Measurements from ENCODE around the gene TOPBP1. TPM values are rescaled to one million over a fixed set of nuclear protein-coding genes. Genes with fewer than 3 reads are reported as not detected.

Gene TOPBP1
- total RNA-seq, 1 experiment from 2014 or later = 51.5 TPM

GRCh38 chr3:133643611-133644010, 18.1 kb downstream of the TOPBP1 start:
- Histone ChIP-seq H2BK5ac (ENCODE audit: insufficient read length, low read length) (no peak overlapping the region), H2BK20ac (ENCODE audit: low read depth, low read length, poor library complexity, severe bottlenecking) (no peak overlapping the region), H3K23ac (ENCODE audit: insufficient read length, low read depth, low read length) (no peak overlapping the region), H3K14ac (ENCODE audit: insufficient read depth, low read length) (no peak overlapping the region), H4K91ac (ENCODE audit: insufficient read length, low read depth, low read length) (no peak overlapping the region), H3K79me2 (ENCODE audit: insufficient read depth, low read length) (no peaks in the 10 kb centered on the region), H3K4ac (ENCODE audit: low read depth, low read length) (no peak overlapping the region), H2AK5ac (ENCODE audit: insufficient read length, low read length) (no peak overlapping the region), H2BK15ac (ENCODE audit: low read depth, low read length) (no peak overlapping the region), H4K5ac (ENCODE audit: insufficient read length, low read depth, low read length) (no peak overlapping the region), H3K4me2 (ENCODE audit: insufficient read depth, insufficient read length, low read length) (no peak overlapping the region), H4K20me1 (ENCODE audit: control insufficient read depth, insufficient read depth, insufficient read length) (no peaks in the 10 kb centered on the region), H3K27me3 (ENCODE audit: insufficient read depth, low read length) (no peaks in the 10 kb centered on the region), H2BK12ac (ENCODE audit: insufficient read length, low read depth, low read length) (no peak overlapping the region), H3K9me3 (ENCODE audit: control insufficient read depth, low read depth, low read length) (no peaks in the 10 kb centered on the region), H2BK120ac (ENCODE audit: low read depth, low read length, poor library complexity, severe bottlenecking) (no peak overlapping the region), H4K8ac (replicated peaks; ENCODE audit: insufficient read length, low read depth, low read length) (no peak overlapping the region), H2AFZ (ENCODE audit: low read length) (no peak overlapping the region), H3K18ac (ENCODE audit: insufficient read length, low read depth, low read length) (no peak overlapping the region), H3T11ph (ENCODE audit: low read length) (no peak overlapping the region), H3K27ac (ENCODE audit: insufficient read length, low read depth, low read length) (no peak overlapping the region), H3K23me2 (ENCODE audit: insufficient read length, low read depth, low read length, poor library complexity, severe bottlenecking) (no peaks in the 10 kb centered on the region), H3K4me1 (ENCODE audit: insufficient read depth, low read length) (no peaks in the 10 kb centered on the region), H3K9ac (ENCODE audit: extremely low read depth, insufficient read length, low read length) (no peak overlapping the region), H3K56ac (ENCODE audit: insufficient read length, low read depth, low read length) (no peak overlapping the region), H3K79me1 (ENCODE audit: insufficient read depth, low read depth, low read length, poor library complexity, severe bottlenecking) (no peaks in the 10 kb centered on the region)
- no peak for DNase-seq
- no peaks in the 10 kb centered on the region for H3K4me1 Mint-ChIP-seq
- H3K27ac Mint-ChIP-seq = no peak overlapping the region
- no peaks in the 10 kb centered on the region for H3K27me3 Mint-ChIP-seq (ENCODE audit: low read depth)
- TF ChIP-seq CTCF (conservative IDR thresholded peaks at IDR 0.05) = no peak
- WGBS (ENCODE audit: extremely low coverage, insufficient read length, low lambda C conversion rate) = no CpG with 5 or more reads among the region's 2 CpGs
- H3K9me3 Mint-ChIP-seq = no peaks in the 10 kb centered on the region; a peak in 1 of 5 replicates
- peaks cover 38 to 80% (median 79%) of the 10 kb centered on the region in 3 experiments for H3K36me3 Mint-ChIP-seq (ENCODE audit: insufficient read depth in 1 of 3, low read depth in 3 of 3)
- no peak overlapping the region for H3K4me3 Mint-ChIP-seq

Measured in H9 (cell line).